Hematopoietic multipotent progenitor cell treated with erythropoietin and hydrocortisone succinate and interleukin-3 and kit ligand, for 4 days (in vitro differentiated cells): ENCODE data around the gene BARHL2.
A peak's percentile ranks its signal among the peaks of the same experiment; 100 is the strongest.

Experiments
- DNase-seq: peaks from one replicate; pipeline ENCODE4 v3.0.0-alpha.2; 2015

BARHL2 gene

DNA sequence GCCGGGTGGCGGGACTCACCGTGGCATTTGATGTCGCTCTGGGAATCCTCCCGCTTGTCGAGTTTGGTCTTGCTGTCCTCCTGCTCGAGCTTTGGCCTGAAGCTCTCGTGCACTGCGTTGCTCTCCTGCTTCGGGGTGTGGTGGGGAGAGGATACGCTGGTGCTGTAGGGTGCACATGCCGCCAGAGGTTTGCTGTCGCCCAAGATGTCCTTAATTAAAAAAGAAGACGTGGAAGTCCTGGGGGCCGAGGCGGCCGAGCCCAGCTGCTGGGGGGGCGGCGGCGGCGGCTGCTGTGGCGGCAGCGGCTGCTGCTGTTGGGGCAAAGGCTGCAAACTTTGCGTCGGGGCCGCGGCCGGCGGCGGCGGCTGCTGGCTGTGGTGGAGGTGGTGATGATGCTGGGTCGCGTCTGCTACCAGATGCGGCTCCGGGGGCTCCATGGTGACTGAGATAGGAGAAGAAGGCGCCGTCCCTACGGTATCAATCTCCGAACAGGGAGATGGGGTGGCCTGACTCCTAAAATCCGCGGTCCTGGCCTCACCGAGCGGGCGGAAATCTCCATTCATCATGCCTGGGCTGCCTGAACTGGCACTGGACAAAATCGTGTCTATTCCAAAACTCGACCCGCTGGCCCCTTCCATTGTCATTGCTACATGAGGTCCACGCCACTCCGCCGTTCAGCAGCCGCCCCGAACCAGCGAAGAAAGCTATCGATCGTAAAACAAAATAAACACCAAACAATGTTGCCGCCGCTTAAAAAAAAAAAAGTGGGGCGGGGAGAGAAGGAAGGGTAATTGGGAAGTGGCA lies at the start of gene BARHL2:
TSS of gene BARHL2 (minus strand) at position 751 of the 804 bp plus-strand sequence. CDS start at position 644, 107 bp downstream.
- DNase-seq = no peak

DNA sequence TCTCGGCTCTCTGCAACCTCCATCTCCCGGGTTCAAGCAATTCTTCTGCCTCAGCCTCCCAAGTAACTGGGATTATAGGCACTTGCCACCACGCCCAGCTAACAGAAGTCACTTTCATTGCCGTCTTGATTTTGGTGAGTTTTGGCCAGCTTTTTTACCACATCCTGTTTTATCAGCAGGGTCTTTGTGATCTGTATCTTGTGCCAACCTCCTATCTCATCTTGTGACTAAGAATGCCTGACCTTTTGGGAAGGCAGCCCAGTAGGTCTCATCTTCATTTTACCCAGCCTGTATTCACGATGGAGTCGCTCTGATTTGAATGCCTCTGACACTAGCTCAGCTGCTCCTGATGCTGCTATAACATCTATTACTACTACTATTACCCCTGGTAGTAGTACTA lies 46.8 kb upstream of the BARHL2 start:
- peak; percentile 9 for DNase-seq

DNA sequence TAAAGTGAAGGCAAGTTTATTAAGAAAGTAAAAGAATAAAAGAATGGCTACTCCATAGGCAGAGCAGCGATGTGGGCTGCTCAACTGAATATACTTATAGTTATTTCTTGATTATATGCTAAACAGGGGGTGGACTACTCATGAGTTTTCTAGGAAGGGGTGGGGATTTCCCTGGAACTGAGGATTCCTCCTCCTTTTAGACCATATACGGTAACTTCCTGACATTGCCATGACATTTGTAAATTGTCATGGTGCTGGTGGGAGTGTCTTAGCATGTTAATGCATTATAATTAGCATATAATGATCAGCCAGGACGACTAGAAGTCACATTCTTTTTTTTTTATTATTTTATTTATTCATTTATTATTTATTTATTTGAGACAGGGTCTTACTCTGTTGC lies 46.4 kb upstream of the BARHL2 start:
- no peak for DNase-seq

DNA sequence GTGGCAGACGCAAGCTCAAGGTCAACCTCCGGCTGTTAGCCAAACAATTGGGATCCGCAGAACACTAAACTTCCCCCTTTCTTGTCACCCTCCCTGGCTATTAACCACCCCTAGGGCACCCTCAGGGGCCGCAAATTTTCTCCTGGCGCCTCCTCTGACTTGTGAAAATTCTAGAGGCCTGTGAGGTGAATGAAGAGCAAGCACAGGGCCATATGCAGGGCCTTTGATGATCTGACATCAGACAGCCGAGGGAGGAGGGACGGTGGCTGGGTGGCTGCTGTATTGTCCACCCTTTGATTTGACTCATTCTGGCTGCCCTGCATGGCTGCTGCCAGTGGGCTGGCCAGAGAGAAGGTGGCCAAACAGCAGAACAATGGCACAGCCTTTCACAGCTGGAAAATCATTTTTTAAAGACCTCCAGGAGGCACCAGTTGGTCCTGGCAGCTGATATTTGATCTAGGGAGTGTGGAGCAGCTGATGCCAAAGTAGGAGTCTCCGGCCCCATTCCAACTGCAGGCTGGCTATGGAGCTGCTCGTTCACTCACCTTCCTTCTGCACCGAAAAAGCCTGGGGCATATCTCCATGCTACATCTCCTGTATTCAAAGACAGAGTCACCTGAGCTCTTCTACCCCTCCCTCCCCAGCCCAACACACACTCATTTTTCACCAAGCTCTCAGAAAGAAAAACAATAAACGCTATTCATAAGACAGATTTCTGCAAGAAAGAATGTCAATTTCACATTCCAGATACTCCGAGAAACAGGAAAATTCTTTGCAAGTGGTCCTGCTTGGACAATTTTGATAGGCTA lies 44.9 kb upstream of the BARHL2 start:
- DNase-seq = no peak

DNA sequence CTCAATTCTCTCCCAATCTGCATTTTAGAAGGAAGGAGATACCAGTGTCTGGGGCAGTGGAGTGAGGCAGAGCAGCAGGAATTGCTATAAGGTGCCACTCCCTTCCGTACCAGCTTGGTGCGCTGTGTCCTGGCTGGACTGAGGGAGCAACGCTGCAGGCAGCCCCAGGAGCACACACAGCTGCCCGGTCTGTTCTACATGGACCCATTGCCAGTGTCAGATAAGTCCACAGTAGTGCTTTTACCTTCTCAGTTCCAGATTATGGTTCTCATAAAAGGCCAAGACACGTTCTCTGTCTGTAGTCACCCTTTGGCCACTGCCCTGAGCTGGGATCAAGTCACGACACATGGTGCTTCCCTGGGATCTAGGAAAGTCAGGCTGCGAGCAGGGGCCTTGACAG lies 44.1 kb upstream of the BARHL2 start:
- DNase-seq = no peak

DNA sequence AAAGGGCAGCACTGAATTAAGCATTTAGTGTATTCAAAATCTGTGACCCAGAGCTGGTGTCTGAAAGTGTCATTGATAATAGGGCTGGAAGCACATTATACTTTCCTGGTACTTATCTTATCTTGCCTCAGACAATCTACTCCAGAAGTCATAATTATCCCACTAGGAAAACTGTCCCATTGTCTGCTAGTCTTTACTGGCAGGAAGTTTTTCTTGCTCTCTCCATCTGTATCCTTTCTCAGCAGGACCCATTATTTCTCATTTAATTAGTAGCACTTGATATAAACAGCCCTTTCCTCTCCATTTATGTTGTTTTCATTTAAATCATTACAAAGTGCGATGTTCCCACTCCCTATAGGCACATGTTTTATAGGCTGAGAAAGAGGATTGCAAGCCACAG lies 36.5 kb upstream of the BARHL2 start:
- no peak for DNase-seq

DNA sequence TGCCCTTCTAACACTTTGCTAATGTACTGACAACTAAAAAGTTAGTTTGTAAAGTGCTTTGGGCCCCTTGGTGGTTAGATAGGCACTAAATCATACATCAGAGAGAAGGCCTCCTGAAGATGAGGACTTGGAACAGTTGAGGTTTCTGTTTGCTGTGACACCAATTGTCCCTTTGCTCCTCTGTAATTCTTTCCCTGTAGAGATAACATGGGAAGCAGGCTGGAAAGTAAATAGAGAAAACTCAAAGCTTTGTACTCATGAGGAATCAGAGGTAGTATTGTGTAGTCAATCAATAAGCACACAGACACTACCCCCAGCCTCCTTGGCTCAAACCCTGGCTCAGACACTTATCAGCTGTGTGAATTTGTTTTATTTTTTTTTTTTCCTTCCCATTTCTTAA lies 31.6 kb upstream of the BARHL2 start:
- DNase-seq = no peak

DNA sequence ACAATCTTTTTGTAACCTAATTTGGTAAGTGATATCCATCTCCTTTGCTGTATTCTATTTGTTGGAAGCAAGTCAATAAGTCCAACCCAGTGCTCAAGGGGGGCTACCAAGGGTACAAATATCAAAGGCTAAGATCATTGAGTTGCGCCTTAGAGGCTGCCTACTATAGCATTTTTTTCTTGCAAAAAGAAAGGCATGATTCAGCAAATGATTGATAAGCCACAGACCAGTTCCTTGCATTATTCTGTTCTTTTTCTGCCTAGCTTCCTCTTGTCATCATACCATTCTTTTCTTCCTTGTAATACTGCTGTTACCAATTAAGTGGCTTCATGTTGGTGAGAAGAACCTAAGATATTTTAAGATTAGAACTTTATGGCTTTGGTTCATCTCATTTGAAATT lies 29.8 kb upstream of the BARHL2 start:
- no peak for DNase-seq

- no peak for DNase-seq
Observed at GRCh38 chr1:90745972-90746371, 28.9 kb upstream of the BARHL2 start.

DNA sequence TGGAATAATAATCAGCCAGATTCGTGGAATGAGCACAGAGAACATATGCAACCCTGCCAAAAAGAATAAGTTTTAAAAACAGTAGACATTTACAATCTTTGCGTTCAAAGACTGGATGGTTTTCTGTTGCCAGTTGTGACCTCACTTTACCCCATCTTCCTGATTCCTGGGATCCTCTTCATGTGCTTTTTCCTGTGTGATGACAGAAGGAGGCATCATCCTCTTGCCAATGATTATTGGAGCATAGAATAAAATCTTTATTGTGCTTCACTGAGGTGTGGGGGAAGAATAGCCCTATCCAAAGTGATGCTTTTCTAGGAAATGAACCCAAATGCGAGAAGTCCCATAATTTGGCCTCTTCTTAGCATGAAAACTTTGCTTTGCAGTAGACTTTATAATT lies 15.0 kb upstream of the BARHL2 start:
- DNase-seq = no peak

DNA sequence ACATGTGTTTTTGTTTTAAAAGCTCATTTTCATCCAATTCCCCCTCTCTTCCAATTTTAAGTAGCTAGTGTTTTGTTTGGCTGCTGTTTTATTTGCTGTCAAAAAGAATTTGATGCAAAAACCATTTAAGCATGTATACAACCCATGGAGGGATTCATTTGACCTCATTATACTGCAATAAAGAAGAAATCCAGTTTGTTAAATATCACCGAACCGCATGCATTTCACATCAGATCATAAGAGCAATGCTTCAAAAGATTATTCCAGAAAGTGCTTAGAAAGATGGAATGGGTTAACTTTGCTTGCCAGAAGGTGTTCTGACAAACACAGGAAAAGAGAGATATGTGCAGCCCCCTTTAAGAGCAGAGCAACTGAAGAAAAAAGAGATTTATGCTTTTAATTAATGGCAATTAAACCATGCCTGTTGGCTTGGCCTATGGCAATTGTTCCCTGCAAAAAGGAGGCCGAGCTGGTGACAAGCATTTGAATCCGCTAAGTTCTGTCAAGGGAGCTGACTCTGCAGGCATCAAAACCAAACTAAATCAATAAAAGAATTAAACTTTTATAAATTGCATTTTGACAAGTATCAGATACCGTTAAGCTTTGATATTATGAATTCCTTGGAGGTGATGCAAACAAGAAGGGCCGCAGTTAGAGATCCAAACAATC lies 14.4 kb upstream of the BARHL2 start:
- no peak for DNase-seq

- peak; percentile 51 for DNase-seq
Observed at GRCh38 chr1:90730243-90731022, 13.3 kb upstream of the BARHL2 start.

DNA sequence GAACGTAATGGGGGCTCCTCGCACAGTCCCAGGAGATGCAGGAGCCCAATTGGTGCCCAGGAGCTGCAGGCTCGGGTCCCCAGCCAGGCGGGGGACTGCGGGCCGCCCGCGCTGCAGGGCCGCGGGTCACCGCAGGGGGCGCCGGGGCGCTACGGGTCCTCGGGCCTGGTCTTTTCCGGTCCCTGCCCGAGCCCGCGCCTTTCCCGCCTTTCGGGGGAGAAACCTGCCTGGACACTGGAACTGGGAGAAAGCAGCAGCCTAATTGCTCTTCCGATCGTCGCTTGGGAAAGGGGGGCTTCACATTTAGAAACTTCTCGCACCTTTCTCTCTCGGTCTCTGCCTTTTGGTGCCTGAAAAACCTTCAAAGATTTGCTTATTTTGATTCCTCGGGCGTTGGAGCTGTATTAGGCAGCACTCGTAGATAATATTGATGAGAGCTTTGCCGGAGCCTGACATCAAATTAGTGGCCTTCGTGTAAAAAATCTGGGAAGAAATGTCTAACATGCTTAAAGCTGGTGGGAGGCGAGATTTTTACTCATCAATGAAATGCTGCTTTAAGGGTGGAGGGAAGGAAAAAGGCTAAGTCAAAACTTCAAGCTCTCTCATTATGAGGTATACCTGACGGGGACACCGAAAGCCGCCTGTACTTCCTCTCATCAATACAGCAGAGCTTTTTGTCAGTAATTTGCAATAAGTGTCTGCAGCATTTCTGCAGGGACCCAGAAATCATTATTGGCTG lies 12.6 kb upstream of the BARHL2 start:
- no peak for DNase-seq

GRCh38 chr1:90728502-90729287 lies 11.6 kb upstream of the BARHL2 start:
- no peak for DNase-seq

DNA sequence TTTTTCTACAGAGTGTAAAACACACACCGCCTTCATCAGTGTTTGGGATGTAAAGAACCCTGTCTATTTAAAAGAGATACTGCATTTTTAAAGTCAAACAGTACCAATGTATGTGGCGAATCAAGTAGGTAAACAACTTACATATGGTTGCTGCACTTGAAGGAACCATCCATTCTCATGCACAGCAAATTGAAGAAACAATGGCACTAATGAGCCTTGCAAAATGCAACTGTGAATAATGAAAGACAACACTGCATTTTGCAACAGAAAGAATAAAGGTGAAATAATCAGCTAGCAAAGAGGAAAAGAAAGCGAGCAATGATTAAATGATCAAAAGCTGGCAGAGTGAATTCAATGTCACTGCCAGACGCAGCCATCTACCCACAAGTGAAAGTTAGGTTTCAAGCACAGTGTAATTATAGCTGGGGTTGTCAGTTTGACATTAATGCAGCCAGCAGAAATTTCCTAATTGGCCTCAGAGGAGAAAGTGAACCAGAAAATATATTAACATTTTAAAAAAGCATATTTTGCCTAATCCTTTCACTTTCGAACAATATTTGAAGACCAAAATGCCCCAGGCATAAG lies 10.9 kb upstream of the BARHL2 start:
- DNase-seq = no peak

GRCh38 chr1:90726986-90727480 lies 9.9 kb upstream of the BARHL2 start:
- DNase-seq = no peak

DNA sequence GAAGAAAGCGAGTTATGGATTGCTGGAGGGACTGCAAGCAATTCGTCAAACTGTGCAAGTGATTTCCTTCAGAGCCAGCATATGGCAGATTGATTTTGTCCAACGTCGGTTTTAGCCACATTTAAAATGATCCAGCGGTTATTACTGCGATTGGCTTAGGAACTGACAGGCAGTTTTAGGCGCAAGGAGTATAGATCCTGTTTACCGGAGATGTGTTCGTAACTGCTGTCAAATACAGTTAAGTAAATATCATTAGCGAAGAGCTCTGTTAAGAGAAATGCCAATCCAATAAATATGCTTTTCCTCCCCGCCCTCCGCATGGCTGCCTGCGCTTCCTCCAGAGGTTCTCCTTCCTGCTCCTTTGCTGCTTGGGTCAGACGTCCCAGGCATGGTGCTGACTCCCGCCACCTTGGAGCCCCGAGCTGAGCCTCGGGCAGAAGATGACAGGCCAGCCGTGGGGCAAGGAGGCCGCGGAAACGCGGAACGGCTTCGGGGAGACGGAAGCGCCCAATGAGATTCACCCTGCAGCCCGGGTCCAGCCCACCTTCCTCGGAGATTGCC lies 9.4 kb upstream of the BARHL2 start:
- no peak for DNase-seq

DNA sequence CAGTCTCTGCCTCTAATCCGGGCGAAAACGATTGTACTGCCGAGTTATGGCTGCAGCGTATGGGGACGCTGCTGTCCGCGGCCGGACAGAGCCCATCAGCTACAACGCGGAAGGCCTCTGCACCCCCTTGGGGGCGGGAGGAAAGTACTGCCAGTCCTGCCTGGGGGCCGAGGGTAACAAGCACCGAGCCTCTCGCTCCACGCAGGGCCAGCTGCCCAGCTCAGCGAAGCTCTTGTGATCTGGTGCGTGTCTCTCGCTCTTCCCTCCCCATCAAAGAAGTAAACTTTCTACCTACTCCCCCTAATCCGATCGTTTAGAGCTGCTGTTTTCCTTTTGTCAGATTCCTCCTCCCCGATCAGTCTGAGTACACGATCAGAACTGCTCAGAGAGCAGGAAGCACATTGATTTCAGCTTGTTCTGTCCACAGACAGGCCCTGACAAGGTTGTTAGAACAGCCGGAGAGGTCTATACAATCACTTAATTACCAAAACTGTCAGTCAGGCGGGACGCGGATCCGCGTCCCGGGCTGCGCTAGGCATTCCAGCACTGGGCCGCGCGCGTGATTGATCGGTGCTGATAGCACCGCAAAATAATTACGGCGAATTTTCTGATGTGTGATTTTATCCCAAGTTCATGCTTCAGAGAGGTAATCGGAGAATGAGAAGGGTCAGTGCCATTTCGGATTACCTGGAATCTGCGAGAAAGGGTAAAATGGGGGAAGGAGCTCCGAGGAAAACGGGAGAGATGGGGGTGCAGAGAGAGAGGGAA lies 8.7 kb upstream of the BARHL2 start:
- no peak for DNase-seq

DNA sequence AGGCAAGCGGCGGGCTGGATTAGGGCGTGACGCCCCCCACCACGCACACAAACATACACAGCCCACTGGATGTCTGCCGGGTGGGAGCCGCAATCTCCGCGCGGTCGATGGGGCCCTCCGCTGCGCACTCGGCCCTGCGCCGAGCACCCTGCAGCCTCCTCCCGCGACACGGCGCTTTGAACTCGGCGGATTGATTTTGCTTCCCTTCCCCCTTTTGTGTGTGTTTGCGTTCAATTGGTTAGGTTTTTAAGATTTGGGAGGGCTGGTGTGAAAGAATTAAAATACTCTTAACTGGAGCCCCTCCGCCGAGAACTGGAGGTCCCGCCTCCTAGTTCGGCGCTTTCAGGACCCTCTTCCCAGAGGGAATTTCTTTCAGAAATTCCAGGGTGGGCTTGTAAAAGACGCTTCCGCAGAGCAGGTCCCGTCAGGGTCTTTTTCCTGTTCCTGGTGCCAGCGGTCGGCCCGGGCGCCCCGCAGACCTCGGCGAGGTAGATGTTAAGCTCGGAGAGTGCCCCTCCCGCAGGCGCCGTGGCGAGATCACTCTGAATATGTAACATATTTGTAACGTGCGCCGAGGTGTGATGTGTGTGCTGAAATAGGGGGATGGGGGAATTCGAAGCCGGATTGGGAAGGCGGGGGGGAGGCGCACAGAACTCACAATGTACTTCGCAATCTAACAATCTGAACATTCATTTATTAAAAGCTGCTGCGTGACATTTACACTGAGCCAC lies 8.0 kb upstream of the BARHL2 start:
- DNase-seq = no peak
